ENCODE measurements around the gene DAAM1.

The DAAM1 gene

DNA sequence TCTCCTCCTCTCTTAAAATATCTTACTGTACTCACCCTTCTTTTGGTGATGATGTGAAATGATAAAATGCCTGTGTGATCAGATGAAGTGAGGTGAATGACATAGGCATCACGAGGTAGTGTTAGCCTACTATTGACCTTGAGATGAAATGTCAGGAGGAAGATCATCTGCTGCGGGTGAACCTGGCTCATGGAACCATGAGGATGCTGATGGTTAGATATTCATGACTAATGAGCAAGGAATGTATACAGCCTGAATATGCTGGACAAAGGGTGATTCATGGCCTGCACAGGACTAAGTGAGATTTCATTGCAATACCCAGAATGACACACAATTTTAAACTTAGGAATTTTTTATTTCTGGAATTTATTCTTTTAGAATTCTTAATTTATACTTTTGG lies 89.6 kb downstream of the DAAM1 start:
- Histone ChIP-seq H3K4me1 (ENCODE audit: control extremely low read depth in 1 of 4, control insufficient read depth in 4 of 4, insufficient read depth in 4 of 4, low read length in 3 of 4) (peaks cover 0 to 4% (median 0%) of the 10 kb centered on the region in 4 experiments), H3K36me3 (ENCODE audit: control insufficient read depth in 4 of 4, insufficient read depth in 4 of 4, low read length in 3 of 4) (no peaks in the 10 kb centered on the region), H3K4me3 (ENCODE audit: control insufficient read depth in 1 of 7, extremely low read depth in 1 of 7, insufficient read depth in 4 of 7, low read depth in 2 of 7, low read length in 6 of 7) (no peak overlapping the region), H3K27ac (ENCODE audit: insufficient read depth in 1 of 2, low read depth in 1 of 2, low read length in 2 of 2, poor library complexity in 1 of 2, severe bottlenecking in 2 of 2) (no peak overlapping the region), H3K27me3 (replicated peaks in 2 of 5; ENCODE audit: control insufficient read depth in 4 of 5, insufficient read depth in 5 of 5, low read length in 4 of 5) (no peaks in the 10 kb centered on the region), H3K9me3 (ENCODE audit: control extremely low read depth in 1 of 5, control insufficient read depth in 4 of 5, insufficient read depth in 2 of 5, low read depth in 1 of 5, low read length in 4 of 5) (peaks cover 0 to 3% (median 0%) of the 10 kb centered on the region in 5 experiments)
- WGBS (ENCODE audit: insufficient coverage): 100% methylated on average over 1 of the region's 2 CpGs
- ChIA-PET POLR2A (no interaction called here), CTCF (no interaction called here)
- DNase-seq: no peak

DNA sequence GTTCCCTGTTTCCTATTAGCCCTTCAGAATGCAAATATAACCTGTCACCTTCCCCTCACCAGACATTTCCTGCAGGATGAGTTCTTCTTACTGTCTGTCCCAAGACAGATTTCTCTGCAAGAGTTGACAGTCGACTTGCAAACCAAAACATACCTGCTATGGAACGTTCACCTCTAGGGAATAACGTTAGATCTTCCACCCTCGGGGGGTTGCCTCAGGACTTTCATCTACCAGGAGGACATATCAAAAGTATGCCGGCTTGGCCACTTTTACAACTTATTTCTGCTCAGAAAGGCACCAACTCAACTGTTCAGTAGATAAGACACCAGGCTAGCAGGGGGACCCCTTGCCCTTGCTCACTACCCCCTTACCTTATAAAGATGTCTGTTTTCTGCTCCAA lies 92.5 kb downstream of the DAAM1 start:
- no peak for DNase-seq
- Histone ChIP-seq H3K27me3 (replicated peaks in 2 of 5; ENCODE audit: control insufficient read depth in 4 of 5, insufficient read depth in 5 of 5, low read length in 4 of 5) (no peaks in the 10 kb centered on the region), H3K4me1 (ENCODE audit: control extremely low read depth in 1 of 4, control insufficient read depth in 4 of 4, insufficient read depth in 4 of 4, low read length in 3 of 4) (no peaks in the 10 kb centered on the region), H3K9me3 (ENCODE audit: control extremely low read depth in 1 of 5, control insufficient read depth in 4 of 5, insufficient read depth in 2 of 5, low read depth in 1 of 5, low read length in 4 of 5) (peaks cover 0 to 18% (median 8%) of the 10 kb centered on the region in 5 experiments), H3K4me3 (ENCODE audit: control insufficient read depth in 1 of 7, extremely low read depth in 1 of 7, insufficient read depth in 4 of 7, low read depth in 2 of 7, low read length in 6 of 7) (no peak overlapping the region), H3K27ac (ENCODE audit: insufficient read depth in 1 of 2, low read depth in 1 of 2, low read length in 2 of 2, poor library complexity in 1 of 2, severe bottlenecking in 2 of 2) (no peak overlapping the region), H3K36me3 (ENCODE audit: control insufficient read depth in 4 of 4, insufficient read depth in 4 of 4, low read length in 3 of 4) (no peaks in the 10 kb centered on the region)
- POLR2A ChIA-PET: no interaction called here
- WGBS (ENCODE audit: insufficient coverage): 100% methylated on average over 4 of the region's 5 CpGs
- CTCF ChIA-PET: no interaction called here

DNA sequence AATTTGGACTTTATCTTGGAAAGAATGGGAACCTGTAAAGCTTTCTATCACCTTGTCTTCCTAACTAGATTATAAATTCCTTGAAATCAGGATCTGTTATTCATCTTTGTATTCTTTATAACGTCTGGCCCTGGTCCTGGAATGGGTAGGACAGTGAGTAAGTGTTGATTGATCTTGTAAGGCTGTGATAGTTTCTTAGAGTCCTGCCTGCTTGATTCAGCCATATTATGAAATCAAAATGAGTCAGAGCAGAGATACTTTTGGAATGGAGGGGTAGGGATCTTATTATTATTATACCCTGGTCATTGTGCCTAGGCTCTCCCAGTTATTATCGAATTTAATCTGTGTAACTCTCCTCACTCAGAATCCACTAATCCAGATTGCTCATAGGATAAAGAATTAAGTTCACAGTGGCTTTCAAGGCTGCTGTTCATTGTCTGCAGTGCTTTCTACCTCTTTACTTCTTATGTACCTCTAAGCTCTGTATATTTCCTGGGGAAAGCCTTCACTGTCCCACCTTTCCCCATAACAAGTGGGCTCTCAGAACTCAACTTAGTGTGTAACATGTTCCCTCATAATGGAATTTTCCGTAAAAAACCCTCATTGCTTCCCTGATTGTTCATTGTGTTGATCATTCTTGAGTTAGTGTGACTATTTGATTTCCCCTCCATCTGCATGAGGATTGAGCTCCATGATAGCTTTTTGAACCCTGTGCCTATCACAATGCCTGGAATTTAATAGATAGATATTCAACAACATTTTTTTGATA lies 93.3 kb downstream of the DAAM1 start:
- ChIA-PET POLR2A (no interaction called here), CTCF (no interaction called here)
- H3K4me3 ChIP-seq (ENCODE audit: control insufficient read depth in 1 of 7, extremely low read depth in 1 of 7, insufficient read depth in 4 of 7, low read depth in 2 of 7, low read length in 6 of 7): no peak overlapping the region
- no peaks in the 10 kb centered on the region for H3K4me1 ChIP-seq (ENCODE audit: control extremely low read depth in 1 of 4, control insufficient read depth in 4 of 4, insufficient read depth in 4 of 4, low read length in 3 of 4)
- no peaks in the 10 kb centered on the region for H3K36me3 ChIP-seq (ENCODE audit: control insufficient read depth in 4 of 4, insufficient read depth in 4 of 4, low read length in 3 of 4)
- DNase-seq: no peak
- H3K27me3 ChIP-seq (replicated peaks in 2 of 5; ENCODE audit: control insufficient read depth in 4 of 5, insufficient read depth in 5 of 5, low read length in 4 of 5): no peaks in the 10 kb centered on the region
- WGBS (ENCODE audit: insufficient coverage): 100% methylated on average over 1 of the region's 3 CpGs
- no peak overlapping the region for H3K27ac ChIP-seq (ENCODE audit: insufficient read depth in 1 of 2, low read depth in 1 of 2, low read length in 2 of 2, poor library complexity in 1 of 2, severe bottlenecking in 2 of 2)
- H3K9me3 ChIP-seq (ENCODE audit: control extremely low read depth in 1 of 5, control insufficient read depth in 4 of 5, insufficient read depth in 2 of 5, low read depth in 1 of 5, low read length in 4 of 5): peaks cover 0 to 18% (median 8%) of the 10 kb centered on the region in 5 experiments

DNA sequence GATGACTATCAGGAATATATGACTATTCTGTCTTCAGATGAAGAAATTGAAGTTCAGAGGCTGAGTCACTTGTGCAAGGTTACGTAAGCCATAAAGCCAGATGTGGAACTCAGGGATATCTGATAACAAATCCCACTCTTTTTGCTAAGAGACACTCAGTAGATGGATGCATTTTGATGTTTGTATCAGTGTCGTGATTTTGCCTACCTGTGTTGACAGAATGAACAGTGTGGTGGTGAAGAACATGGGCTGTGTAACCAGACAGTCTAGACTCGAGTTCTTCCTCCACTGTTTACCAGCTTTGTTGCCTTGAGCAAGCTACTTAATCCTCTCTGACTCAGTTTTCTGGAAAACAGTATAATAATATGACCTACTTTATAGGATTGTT lies 93.9 kb downstream of the DAAM1 start:
- Histone ChIP-seq H3K4me3 (ENCODE audit: control insufficient read depth in 1 of 7, extremely low read depth in 1 of 7, insufficient read depth in 4 of 7, low read depth in 2 of 7, low read length in 6 of 7) (no peak overlapping the region), H3K36me3 (ENCODE audit: control insufficient read depth in 4 of 4, insufficient read depth in 4 of 4, low read length in 3 of 4) (no peaks in the 10 kb centered on the region), H3K27ac (ENCODE audit: insufficient read depth in 1 of 2, low read depth in 1 of 2, low read length in 2 of 2, poor library complexity in 1 of 2, severe bottlenecking in 2 of 2) (no peak overlapping the region), H3K27me3 (replicated peaks in 2 of 5; ENCODE audit: control insufficient read depth in 4 of 5, insufficient read depth in 5 of 5, low read length in 4 of 5) (no peaks in the 10 kb centered on the region), H3K4me1 (ENCODE audit: control extremely low read depth in 1 of 4, control insufficient read depth in 4 of 4, insufficient read depth in 4 of 4, low read length in 3 of 4) (no peaks in the 10 kb centered on the region), H3K9me3 (ENCODE audit: control extremely low read depth in 1 of 5, control insufficient read depth in 4 of 5, insufficient read depth in 2 of 5, low read depth in 1 of 5, low read length in 4 of 5) (peaks cover 0 to 18% (median 8%) of the 10 kb centered on the region in 5 experiments)
- no peak for DNase-seq
- 100% methylated on average over 2 of the region's 3 CpGs for WGBS (ENCODE audit: insufficient coverage)
- POLR2A ChIA-PET: no interaction called here
- CTCF ChIA-PET: no interaction called here

DNA sequence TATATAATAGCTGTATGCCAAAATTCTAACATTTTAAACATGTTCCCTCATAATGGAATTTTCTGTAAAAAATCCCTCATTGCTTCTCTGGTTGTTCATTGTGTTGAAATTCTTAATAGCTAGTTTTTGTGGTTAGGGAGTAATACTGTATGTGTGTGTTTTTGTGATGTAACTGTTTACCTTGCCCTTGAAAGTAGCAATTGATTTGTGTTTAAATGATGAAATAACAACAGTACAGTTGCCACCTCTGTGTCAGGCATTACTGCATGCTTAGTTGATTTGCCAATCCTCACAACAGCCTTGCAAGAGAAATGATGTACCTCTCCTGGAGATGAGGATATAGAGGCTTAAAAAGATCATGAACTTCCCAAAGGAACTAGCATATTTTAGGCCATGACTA lies 94.9 kb downstream of the DAAM1 start:
- DNase-seq: no peak
- Histone ChIP-seq H3K36me3 (ENCODE audit: control insufficient read depth in 4 of 4, insufficient read depth in 4 of 4, low read length in 3 of 4) (no peaks in the 10 kb centered on the region), H3K27me3 (replicated peaks in 2 of 5; ENCODE audit: control insufficient read depth in 4 of 5, insufficient read depth in 5 of 5, low read length in 4 of 5) (no peaks in the 10 kb centered on the region), H3K4me1 (ENCODE audit: control extremely low read depth in 1 of 4, control insufficient read depth in 4 of 4, insufficient read depth in 4 of 4, low read length in 3 of 4) (no peaks in the 10 kb centered on the region), H3K9me3 (ENCODE audit: control extremely low read depth in 1 of 5, control insufficient read depth in 4 of 5, insufficient read depth in 2 of 5, low read depth in 1 of 5, low read length in 4 of 5) (peaks cover 0 to 21% (median 8%) of the 10 kb centered on the region in 5 experiments), H3K27ac (ENCODE audit: insufficient read depth in 1 of 2, low read depth in 1 of 2, low read length in 2 of 2, poor library complexity in 1 of 2, severe bottlenecking in 2 of 2) (no peak overlapping the region), H3K4me3 (ENCODE audit: control insufficient read depth in 1 of 7, extremely low read depth in 1 of 7, insufficient read depth in 4 of 7, low read depth in 2 of 7, low read length in 6 of 7) (no peak overlapping the region)
- CTCF ChIA-PET: no interaction called here
- POLR2A ChIA-PET: no interaction called here

DNA sequence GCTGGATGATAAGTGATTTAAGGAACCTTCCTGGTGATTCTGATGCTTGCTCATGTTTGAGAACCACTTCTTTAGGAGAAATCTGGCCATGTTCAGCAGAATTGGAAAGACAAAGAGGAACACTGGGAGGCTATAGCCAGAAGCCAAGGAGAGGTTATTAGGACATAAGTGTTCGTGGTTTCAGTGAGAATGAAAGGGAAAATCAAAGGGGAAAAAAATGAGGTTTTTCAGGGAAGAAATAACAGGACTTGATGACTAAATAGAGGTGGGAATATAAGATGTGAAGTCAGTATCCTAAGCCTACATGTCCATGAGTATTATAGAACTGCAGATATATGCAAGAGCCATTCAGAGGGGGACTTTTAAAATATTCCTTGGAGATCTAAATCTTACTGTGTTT lies 95.6 kb downstream of the DAAM1 start:
- no peaks in the 10 kb centered on the region for H3K27me3 ChIP-seq (replicated peaks in 2 of 5; ENCODE audit: control insufficient read depth in 4 of 5, insufficient read depth in 5 of 5, low read length in 4 of 5)
- CTCF ChIA-PET: no interaction called here
- H3K4me1 ChIP-seq (ENCODE audit: control extremely low read depth in 1 of 4, control insufficient read depth in 4 of 4, insufficient read depth in 4 of 4, low read length in 3 of 4): no peaks in the 10 kb centered on the region
- no peak for DNase-seq
- no peaks in the 10 kb centered on the region for H3K36me3 ChIP-seq (ENCODE audit: control insufficient read depth in 4 of 4, insufficient read depth in 4 of 4, low read length in 3 of 4)
- WGBS (ENCODE audit: insufficient coverage): 100% methylated on average over 1 of the region's 1 CpG
- H3K9me3 ChIP-seq (ENCODE audit: control extremely low read depth in 1 of 5, control insufficient read depth in 4 of 5, insufficient read depth in 2 of 5, low read depth in 1 of 5, low read length in 4 of 5): peaks cover 0 to 21% (median 8%) of the 10 kb centered on the region in 5 experiments
- POLR2A ChIA-PET: no interaction called here
- H3K4me3 ChIP-seq (ENCODE audit: control insufficient read depth in 1 of 7, extremely low read depth in 1 of 7, insufficient read depth in 4 of 7, low read depth in 2 of 7, low read length in 6 of 7): no peak overlapping the region
- H3K27ac ChIP-seq (ENCODE audit: insufficient read depth in 1 of 2, low read depth in 1 of 2, low read length in 2 of 2, poor library complexity in 1 of 2, severe bottlenecking in 2 of 2): no peak overlapping the region

DNA sequence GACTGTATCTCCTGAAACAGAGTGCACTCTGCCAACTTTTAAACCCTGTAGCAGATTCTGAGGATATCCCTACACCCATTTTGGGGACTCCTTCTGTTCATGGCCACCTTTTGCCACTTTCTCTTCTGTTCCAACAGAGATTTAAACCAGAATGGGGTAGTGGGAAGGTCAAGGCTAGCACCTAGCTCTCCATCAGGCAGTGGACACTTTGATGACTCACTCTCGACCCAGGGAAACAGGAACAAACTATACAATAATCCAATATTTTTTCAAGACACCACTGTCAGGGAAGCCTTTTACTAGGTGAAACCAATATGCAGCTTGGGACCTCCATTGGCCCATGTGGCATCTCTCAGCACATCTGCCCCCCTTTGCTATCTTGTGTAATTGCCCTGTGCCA lies 103.6 kb downstream of the DAAM1 start:
- POLR2A ChIA-PET: no interaction called here
- Histone ChIP-seq H3K9me3 (ENCODE audit: control extremely low read depth in 1 of 5, control insufficient read depth in 4 of 5, insufficient read depth in 2 of 5, low read depth in 1 of 5, low read length in 4 of 5) (peaks cover 0 to 3% (median 0%) of the 10 kb centered on the region in 5 experiments), H3K27me3 (replicated peaks in 2 of 5; ENCODE audit: control insufficient read depth in 4 of 5, insufficient read depth in 5 of 5, low read length in 4 of 5) (no peaks in the 10 kb centered on the region), H3K4me1 (ENCODE audit: control extremely low read depth in 1 of 4, control insufficient read depth in 4 of 4, insufficient read depth in 4 of 4, low read length in 3 of 4) (peaks cover under 1 to 10% (median 7%) of the 10 kb centered on the region in 4 experiments), H3K4me3 (ENCODE audit: control insufficient read depth in 1 of 7, extremely low read depth in 1 of 7, insufficient read depth in 4 of 7, low read depth in 2 of 7, low read length in 6 of 7) (no peak overlapping the region), H3K27ac (ENCODE audit: insufficient read depth in 1 of 2, low read depth in 1 of 2, low read length in 2 of 2, poor library complexity in 1 of 2, severe bottlenecking in 2 of 2) (no peak overlapping the region), H3K36me3 (ENCODE audit: control insufficient read depth in 4 of 4, insufficient read depth in 4 of 4, low read length in 3 of 4) (peaks cover 0 to 4% (median 3%) of the 10 kb centered on the region in 4 experiments)
- DNase-seq: no peak
- 100% methylated on average over 1 of the region's 1 CpG for WGBS (ENCODE audit: insufficient coverage)
- CTCF ChIA-PET: no interaction called here

Measured in common myeloid progenitor, CD34-positive (primary cell).